Activated CD4-positive, CD25-positive, alpha-beta regulatory T cell (primary cell): Measurements from ENCODE around the gene TMED10.
"Not testable (repeated sequence)": the region's sequence is repeated elsewhere in the genome, so short reads cannot be mapped to it uniquely, and the experiment has no call there.

ENCODE experiments used
- DNase-seq, 4 experiments: peaks; one replicate each; lab custom pipeline; 2025; lab: John Stamatoyannopoulos, UW

The TMED10 gene

DNA sequence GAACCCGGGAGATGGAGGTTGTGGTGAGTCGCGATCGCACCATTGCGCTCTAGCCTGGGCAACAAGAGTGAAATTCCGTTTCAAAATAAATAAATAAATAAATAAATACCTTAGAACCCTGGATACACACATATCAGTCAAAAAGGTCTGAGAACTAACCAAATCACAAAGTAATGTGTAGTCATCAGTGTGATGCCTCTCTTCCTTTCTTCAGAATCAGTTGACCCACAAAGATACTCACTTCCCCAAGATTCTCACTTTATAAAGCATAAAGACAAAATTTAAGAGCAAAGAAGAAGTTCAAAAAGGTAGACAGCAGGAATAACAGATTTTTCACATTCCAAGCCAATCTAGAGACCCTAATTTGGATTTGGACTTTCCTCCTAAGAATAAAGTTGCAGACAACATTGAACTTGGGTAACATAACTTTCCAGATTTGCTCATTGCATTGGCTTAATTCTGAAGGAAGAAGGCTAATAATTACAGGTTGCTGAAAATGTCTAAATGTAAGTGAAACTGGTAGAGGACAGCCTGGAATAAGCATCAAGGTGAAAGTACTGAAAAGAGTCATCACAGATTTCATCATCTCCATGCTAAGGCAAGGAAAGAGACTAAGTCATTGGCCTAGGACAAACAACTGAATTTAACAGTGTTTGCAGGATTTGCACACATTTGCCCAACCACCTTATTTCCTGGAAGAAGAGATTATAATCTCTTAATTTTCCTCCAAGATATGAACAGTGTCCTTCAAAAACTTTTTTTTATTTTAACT lies 17.4 kb downstream of the TMED10 start:
- DNase-seq, result no peak

DNA sequence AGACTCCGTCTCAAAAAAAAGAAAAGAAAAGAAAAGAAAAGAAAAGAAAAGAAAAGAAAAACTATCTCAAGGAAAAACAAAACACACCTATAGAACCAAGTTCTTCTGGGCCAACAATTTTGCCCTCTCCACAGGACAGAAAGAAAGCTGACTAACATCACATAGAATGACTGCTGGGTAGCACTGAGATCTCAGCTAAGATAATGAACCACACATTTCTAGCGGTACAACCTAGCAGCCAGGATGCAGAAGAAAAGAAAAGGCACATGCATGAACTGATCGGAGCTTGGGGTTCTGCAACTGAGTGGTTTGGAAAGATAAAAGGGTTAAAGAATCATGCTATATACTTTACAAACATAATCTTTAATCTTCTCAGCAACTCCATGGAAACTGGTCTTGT lies 19.5 kb downstream of the TMED10 start:
- DNase-seq, result no peak

DNA sequence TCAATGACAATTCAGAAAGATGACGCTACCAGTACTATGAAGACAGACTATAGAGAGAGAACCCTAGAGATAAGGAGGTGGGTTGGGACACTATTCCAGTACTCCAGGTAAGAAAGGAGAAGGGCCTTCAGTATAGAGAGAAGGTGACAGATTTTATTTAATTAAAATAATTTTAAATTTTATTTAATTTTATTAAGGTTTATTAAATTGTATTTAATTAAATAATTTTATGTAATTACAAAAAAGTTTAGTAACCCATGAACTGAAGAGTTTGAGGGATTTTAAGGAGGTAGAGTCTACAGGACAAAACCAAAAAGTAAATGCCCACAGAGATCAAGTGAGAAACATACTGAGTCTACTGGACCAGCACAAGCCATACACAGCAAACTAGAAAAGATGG lies 20.3 kb downstream of the TMED10 start:
- no peak for DNase-seq

DNA sequence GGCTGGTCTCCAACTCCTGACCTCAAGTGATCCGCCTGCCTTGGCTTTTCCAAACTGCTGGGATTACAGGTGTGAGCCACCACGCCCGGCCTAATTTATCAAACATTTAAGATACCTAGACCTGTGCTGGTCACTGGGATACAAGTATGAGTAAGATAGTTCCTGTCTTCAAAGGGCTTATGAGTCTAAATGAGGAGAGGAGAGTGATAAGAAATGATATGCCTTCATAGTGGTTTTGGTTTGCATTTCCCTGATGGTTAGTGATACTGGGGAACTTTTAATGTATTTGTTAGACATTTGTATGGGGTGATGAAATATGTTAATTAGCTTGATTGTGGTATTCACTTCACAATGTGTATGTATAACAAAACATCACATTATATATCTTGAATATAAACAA lies 21.2 kb downstream of the TMED10 start:
- DNase-seq, result no peak

DNA sequence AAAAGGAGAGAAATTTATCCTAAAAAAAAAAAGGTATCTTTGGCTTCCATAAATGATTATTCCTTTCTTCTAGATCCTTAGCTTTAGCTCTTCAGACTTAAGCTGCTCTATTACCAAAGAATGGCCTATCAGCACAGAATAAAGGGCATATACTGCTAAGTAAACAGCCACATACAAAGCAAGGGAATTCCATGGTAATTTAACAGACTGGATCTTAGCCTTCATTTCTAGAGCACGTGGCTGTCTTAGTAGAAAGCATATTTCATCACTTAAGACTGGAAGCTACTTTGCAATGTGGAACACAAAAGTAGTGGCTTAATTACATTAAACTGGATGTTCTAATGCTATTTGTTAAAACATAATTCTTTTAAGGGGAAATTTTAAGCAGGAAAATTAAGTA lies 23.1 kb downstream of the TMED10 start:
- DNase-seq, result no peak

DNA sequence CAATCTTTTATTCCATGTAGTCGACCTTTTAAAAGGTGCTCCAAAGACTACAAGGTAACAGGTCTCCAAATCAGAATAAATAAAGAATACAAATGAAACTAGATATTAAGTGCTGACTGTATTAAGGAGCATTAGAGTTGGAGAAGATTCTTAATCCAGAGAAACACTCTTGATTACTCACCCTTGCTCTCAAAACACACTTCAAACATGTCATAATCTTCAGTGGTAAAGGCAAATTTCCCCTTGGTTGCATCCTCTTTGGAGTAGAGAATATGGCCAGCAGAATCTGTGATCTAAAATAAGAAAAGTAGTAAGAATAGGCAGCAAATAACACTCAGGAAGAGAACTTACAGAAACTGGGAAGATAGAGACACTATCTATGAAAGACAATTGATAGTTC lies 24.6 kb downstream of the TMED10 start:
- no peak for DNase-seq

DNA sequence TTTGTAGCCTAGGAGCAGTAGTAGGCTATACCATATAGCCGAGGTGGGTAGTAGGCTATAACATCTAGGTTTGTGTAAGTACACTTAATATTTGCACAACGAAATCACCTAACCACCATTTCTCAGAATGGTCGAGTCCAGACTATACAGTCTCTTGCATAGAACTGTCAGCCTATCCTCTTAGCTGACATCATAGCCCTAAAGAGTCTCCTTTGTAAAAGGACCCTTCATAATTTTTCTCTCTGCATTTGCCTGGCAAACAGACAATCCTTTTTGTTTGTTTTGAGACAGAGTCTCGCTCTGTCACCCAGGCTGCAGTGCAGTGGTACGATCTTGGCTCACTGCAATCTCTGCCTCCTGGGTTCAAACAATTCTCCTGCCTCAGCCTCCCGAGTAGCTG lies 25.8 kb downstream of the TMED10 start:
- DNase-seq, result not testable (repeated sequence)

DNA sequence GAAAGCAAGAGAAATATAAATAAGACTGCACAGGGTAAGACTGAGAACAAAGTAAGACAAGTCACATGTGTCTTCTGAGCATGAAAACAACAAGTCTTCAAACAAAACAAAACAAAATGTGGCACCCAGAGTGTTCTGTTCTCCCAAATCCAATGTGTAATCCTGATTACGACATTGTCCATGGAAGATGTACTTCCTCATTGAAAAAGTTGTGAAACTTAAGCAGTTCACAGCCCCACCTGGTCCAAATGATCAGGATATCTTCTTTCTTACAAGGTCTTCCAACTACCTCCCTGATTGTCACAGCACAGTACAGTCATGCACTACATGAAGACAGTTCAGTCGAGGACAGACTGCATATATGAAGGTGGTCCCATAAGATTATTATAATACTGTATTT lies 26.3 kb downstream of the TMED10 start:
- no peak for DNase-seq

DNA sequence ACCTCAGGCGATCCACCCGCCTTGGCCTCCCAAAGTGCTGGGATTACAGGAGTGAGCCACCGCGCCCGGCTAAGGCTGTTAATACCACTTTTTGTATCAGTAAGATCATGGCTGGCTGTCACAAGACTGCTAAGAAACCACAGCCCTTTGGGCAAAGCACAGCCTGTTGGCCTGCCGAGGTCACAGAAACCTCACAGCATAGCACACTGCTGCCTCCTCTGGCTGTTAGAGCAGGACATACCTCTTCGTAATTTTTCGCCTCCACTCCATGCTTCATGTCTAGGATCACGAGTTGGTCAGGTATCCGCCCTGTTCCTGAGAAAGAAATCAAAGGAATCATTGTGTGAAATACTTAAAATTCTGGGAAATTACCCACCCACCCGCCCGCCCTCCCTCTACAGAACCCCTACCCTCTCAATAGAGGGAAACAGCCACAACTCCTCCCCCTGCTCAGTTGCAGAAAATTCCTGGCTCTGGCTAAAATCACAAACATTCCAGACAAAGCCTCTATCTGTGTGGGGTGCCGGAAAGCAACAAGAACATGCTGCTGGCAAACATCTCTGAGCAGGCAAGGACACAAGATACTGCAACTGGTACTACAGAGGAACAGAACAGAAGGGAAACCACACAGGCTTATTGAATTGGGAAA lies 28.9 kb downstream of the TMED10 start:
- no peak for DNase-seq

DNA sequence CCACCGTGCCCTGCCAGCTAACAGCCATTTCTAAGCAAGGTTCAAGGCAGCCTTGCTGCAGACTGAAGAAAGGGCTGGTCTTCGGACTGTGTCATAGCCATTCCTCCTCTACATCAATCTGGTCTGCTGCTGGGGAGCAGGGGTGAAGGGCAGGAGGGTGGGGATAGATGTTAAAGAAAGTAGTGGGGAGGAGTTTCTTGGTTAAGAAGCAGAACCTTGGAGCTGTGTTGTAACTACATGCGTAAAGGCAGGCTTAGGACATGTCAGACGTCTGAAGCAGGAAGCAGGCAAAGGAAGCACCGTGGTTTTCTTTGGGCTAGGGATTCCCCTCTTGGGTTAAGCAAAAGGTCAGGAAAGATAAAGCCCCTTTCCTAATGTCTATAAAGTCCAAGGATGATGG lies 31.5 kb downstream of the TMED10 start:
- DNase-seq, result no peak

DNA sequence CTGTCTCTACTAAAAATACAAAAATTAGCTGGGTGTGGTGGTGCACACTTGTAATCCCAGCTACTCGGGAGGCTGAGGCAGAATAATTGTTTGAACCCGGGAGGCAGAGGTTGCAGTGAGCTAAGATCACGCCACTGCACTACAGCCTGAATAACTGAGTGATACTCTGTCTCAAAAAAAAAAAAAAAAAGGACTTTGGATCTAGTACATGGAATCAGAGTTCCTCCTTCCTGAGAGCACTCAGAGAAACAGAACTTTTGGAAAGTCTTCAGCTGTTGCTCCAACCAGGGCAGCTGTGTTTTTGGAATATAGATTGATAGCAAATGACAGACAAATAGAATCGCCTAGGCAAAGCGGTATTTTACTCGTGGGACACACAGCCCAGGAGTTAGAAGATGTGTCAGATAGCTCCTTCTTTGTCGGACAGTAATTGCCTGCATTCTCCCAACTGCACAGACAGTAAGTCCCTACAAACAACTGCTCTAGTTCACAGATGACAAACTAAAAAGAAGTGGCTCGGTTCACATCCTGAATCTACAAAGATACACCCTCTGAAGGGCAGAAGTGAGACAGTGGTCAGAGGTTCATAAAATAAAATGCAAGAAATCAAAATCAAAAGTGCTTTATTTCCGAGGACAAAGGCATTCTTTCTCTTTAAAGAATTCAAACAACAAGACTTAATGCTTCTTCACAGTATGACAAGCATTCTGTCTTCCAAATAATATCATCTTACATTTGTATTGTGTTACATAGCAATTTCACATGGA lies 32.5 kb downstream of the TMED10 start:
- no peak for DNase-seq

DNA sequence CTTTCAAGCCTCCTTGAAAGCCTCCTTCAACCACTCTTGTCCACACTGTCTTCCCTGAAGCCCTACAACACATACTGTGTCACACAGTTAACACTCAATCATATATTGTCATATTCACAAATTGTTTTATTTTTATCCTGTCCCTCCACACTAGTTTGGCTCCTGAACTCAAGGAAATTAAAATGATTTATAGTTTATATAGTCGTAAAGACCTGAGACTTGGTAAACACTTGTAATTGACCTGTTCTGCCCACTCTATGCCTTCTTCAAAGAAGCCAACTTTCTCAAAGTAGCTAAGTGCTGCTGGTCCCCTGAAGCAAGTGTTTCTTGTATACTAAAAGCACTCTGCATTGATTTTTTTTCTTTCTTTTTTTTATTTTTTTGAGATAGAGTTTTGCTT lies 33.9 kb downstream of the TMED10 start:
- no peak for DNase-seq

DNA sequence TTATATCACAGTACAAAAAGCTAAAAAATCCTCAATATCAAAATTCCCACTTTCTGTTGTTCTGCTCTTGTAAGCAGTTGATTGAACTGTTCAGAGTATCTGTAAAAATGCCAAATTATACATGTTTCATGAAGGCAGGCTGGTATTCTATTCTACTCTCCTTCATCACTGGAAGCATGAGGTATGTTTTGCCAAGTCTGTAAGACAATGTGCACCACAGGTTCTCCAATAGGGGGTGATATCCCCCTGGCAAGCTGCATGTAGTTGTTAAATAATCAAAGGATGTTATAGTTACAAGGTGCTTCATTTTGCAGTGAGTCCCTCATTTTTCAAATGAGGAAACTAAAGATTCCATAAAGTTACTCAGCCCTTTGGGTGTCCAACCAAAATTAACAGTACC lies 34.4 kb downstream of the TMED10 start:
- no peak for DNase-seq

DNA sequence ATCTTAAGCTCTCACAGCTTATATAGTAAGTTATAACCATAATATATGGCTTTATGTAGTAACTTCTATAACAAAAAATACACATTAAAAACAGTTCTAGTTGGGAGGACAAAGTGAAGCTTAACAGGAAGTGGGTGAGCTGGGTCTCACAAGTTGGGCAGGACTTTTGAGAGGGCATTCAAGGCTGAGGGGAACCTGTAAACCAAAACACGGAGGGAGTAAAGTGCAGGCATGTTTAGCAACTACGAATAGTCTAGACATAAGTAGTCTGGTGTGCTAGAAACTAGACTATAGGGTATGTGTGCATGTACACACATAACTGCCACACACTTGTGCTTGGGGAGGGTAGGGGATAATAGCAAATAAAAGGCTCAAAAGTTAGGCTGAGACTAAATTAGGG lies 35.4 kb downstream of the TMED10 start:
- DNase-seq, result no peak

DNA sequence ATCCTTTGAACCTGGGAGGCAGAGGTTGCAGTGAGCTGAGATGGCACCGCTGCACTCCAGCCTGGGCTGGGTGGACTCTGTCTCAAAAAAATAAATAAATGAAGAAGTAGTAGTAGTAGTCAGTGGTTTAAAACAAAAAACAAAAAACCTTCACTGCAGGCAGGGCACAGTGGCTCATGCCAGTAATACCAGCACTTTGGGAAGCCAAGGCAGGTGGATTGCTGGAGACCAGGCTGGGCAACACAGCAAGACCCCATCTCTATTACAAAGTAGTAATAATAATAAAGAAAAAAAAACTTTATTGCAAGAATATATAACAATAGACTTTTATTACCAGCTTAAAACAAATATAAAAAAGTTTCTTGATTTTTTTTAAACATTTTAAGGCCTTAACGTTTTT lies 35.8 kb downstream of the TMED10 start:
- no peak for DNase-seq

DNA sequence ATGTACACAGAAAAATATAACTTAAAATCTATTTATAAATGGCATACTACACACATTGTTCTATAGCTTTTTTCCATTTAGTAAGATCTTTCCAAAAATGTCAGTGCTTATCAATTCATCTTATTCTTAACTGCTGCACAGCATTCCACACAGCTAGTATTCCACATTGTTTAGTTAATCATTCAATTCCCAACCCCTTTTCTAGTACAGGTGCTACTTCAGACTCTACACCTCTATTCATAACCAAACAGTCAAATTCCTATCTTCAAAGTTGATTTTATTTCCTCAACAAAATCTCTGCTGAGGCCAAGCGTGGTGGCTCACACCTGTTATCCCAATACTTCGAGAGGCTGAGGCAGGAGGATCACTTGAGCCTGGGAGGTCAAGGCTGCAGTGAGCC lies 37.2 kb downstream of the TMED10 start:
- no peak for DNase-seq

DNA sequence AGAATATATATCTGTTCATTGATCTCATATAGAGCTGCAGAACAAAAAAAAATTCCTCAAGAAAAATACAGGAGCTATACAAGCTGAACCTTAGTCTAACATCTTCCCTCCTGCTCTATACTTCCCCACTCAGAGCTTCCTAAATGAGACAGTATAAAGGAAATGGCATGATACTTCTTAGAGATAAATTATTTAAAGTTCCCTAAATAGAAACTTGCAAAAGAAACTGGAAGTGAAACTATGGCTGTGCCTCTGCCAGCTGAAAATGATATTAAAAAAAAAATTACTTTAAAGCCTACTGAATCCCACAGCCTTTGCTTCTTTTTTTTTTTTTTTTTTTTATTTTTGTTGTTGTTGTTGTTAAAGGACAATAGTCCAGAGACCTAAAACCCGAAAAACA lies 37.9 kb downstream of the TMED10 start:
- DNase-seq, result no peak

DNA sequence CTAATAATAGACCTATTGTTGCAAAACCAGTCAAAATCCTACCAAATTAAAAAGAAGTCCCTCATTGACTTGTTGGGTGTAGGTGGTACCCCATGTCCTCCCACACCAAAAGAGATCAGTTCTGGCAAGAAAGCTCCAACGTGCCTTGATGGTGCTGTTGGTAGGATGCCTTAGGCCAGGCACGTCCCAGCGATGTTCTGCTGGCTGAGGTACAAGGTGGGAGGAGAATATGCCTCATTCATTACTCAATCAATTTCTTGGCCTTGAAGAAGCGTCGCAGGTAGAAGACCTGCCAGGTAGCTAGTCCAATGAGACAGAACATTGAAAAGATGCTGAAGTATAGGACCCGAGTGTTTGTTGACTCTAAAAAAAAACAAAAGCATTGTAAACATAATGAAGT lies 41.8 kb downstream of the TMED10 start:
- DNase-seq, result no peak

DNA sequence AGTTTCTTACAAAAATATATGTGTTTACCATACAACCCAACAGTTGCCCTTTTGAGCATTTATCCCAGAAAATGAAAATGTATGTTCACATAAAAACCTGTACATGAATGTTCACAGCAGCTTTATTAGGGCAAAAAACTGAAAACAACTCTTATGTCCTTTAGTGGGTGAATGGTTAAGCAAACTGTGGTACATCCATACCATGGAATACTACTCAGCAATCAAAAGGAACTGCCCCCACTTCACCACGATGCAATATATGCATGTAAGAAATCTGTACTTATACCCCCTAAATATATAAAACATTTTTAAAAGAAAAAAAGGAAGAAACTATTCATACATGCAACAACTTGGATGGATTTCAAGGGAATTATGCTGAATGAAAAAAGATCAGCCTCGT lies 42.8 kb downstream of the TMED10 start:
- DNase-seq, result no peak

DNA sequence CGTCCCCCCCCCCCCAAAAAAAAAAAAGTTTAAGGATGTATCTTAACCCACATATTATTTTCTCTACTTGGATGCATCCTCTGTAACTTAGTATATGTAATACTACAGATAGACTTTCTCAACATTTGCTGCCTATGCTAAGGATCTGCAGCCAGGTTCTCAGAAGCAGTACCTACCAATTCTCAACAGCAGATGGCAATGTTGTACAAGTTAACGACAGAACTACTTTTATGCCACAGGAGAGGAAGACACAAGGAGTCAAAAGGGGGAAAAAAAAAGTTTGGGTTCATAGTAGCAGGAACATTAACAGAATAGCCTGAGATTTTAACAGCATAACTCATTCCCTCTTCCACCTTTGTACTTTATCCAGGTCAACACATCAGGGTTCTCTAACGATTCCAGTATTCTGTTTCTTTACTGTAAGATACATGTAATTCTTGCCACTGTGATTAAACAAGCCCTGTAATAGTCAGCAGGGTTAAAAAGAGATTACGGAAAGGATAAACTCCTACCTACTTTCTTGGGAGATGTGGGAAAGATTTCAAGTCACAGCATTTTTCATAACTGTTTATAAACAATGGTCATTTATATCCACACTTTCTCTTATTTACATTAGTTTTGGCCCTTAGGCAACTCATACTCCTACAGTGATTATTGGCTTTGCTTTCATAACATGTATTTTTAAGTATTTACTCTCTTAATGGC lies 43.9 kb downstream of the TMED10 start:
- DNase-seq, result no peak

DNA sequence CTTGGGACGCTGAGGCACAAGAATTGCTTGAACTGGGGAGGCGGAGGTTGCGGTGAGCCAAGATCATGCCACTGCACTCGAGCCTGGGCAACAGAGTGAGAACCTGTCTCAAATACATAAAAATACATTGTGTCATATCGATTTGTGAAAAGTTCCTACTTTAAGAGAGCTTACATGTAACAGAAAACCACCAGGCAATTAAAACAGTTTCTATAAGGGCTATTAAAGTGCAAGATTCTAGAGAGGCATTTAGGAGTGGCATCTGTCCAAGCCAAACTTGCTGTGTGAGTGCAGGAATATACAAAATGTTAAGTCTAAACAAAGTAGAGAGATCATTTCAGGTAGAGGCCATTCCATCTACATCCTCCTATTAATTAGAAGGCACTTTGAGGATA lies 47.8 kb downstream of the TMED10 start:
- DNase-seq, result no peak

DNA sequence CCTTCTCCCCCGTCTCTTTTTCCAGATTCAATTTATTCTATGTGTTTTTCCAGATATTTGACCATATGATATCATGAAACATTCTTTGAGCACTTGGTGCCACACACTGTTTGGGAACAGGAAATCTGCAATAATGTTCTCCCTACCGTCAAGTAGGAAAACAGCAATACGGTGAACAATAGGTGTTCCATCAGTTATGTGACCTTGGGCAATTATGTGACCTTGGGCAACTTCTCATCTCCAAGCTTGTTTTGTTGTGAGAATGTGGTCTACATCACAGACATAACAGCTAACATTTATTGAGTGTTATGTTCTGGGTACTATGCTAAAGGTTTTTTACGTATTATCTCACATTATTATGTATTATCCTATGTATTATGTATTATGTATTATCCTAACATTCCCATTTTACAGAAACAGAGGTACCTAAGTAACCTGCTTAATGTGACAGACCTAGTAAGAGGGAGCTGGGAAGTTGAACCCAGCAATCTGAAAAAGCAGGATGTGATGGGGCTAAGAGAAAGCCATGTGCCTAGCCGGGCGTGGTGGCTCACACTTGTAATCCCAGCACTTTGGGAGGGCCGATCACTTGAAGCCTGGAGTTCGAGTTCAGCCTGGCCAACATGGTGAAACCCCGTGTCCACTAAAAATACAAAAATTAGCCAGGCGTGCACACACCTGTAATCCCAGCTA lies 48.4 kb downstream of the TMED10 start:
- no peak for DNase-seq
